Sigmoid colon (tissue), 7 donors: Measurements from ENCODE around the gene UPK3A. TPM values are rescaled to one million over a fixed set of nuclear protein-coding genes. Genes with fewer than 3 reads are reported as not detected.
A peak's percentile ranks its signal among the peaks of the same experiment; 100 is the strongest.

Experiments used
- DNase-seq: peaks from one replicate; pipeline ENCODE4 v3.0.0-alpha.2; 2019
- H3K27ac ChIP-seq, 4 donors: fragments of 200-600 bp; sonication (generic); one replicate each; pipeline ENCODE4 v1.5.1; 2016 to 2019; ENCODE audit warnings: mild to moderate bottlenecking in 1 of 4
- H3K27me3 ChIP-seq, 3 donors: fragments of 200-600 bp; sonication (generic); one replicate each; pipeline ENCODE4 v1.5.1; 2019; ENCODE audit warnings: mild to moderate bottlenecking in 1 of 3
- H3K36me3 ChIP-seq, 4 donors: fragments of 200-600 bp; sonication (generic); one replicate each; pipeline ENCODE4 v1.5.1; 2016 to 2019
- H3K4me1 ChIP-seq, 4 donors: fragments of 200-600 bp; sonication (generic); one replicate each; pipeline ENCODE4 v1.5.1; 2017 to 2019
- H3K4me3 ChIP-seq, 4 donors: fragments of 200-600 bp; sonication (generic); one replicate each; pipeline ENCODE4 v1.5.1; 2017 to 2019; ENCODE audit warnings: mild to moderate bottlenecking in 2 of 4, moderate library complexity in 1 of 4
- H3K9me3 ChIP-seq, 4 donors: fragments of 200-600 bp in 3 of 4; sonication (generic) in 3 of 4; one replicate each; pipeline versions ENCODE4 v1.5.1 to v1.6.1; 2013 to 2019
- EP300 ChIP-seq, 4 donors: sonication (generic); formaldehyde crosslinking; IDR thresholded peaks; one replicate each; pipeline ENCODE4 v1.6.1; 2017; ENCODE audit warnings: antibody characterized with exemption in 4 of 4
- POLR2A ChIP-seq, 2 donors: fragments of 450-650 bp; IDR thresholded peaks; one replicate each; pipeline ENCODE4 v1.6.1; 2016; ENCODE audit warnings: antibody characterized with exemption in 2 of 2, mild to moderate bottlenecking in 2 of 2, moderate library complexity in 2 of 2
- POLR2AphosphoS5 ChIP-seq, 4 donors: sonication (generic); formaldehyde crosslinking; IDR thresholded peaks; one replicate each; pipeline ENCODE4 v1.6.1; 2017; ENCODE audit warnings: antibody characterized with exemption in 4 of 4
- WGBS, 2 donors: extraction: QIAGEN DNeasy Blood & Tissue Kit; methylation state at CpG; one replicate each; pipeline ENCODE4 v1.1.7; 2013; 5-methylcytosine and 5-hydroxymethylcytosine counted together
- intact Hi-C: fragments of 100-400 bp; cut with DNase I; formaldehyde crosslinking; loops from one replicate; pipeline ENCODE4 v1.15.1; 2023
- polyA plus RNA-seq, 3 donors: library from polyadenylated mRNA; stranded (reverse); fragments of 200-250 nt; gene quantifications; one replicate each; pipeline ENCODE4 v1.2.3, GENCODE V29; 2013
- total RNA-seq, 4 donors: library from RNA; depleted of rRNA; stranded (reverse); fragments of >200 nt; gene quantifications; one replicate each; pipeline ENCODE4 v1.1.0, GENCODE V29; 2016
- TF ChIP-seq, protein P1 (sequence below), 4 experiments: fragments of 450-650 bp in 3 of 4; fragments of 200-600 bp in 1 of 4; IDR thresholded peaks; one replicate each; pipeline ENCODE4 v1.5.1; 2016 to 2019; ENCODE audit warnings: antibody characterized with exemption in 4 of 4, mild to moderate bottlenecking in 3 of 4, moderate library complexity in 2 of 4
- donor health status: healthy with polysubstance abuse.
- donor health status: Bipolar disorder and iron deficiency.
- donor health status: healthy.

UPK3A gene
- total and polyA plus RNA-seq, 7 donors, result 0.98 TPM; not detected in 6

GRCh38 chr22:45268958-45269844 lies 15.5 kb upstream of the UPK3A start:
- H3K27ac ChIP-seq, result peak overlapping the region; percentile 46 to 66 (median 60)
- WGBS, 2 donors, result 1 to 3% methylated on average over 55 to 60 of the region's 60 CpGs
- intact Hi-C loops, result loop anchor here (1.0 kb wide), 2 partner anchors 166 to 284 kb away; no protein-coding TSS in a partner anchor
- peaks cover 0 to 30% (median 26%) of the 10 kb centered on the region in 4 donors for H3K4me1 ChIP-seq
- peak overlapping the region; percentile 39 to 61 (median 56) for H3K4me3 ChIP-seq
- H3K27me3 ChIP-seq, result no peaks in the 10 kb centered on the region
- no peak for TF ChIP-seq EP300 (IDR thresholded peaks at IDR 0.05)
- TF ChIP-seq, protein P1, sequence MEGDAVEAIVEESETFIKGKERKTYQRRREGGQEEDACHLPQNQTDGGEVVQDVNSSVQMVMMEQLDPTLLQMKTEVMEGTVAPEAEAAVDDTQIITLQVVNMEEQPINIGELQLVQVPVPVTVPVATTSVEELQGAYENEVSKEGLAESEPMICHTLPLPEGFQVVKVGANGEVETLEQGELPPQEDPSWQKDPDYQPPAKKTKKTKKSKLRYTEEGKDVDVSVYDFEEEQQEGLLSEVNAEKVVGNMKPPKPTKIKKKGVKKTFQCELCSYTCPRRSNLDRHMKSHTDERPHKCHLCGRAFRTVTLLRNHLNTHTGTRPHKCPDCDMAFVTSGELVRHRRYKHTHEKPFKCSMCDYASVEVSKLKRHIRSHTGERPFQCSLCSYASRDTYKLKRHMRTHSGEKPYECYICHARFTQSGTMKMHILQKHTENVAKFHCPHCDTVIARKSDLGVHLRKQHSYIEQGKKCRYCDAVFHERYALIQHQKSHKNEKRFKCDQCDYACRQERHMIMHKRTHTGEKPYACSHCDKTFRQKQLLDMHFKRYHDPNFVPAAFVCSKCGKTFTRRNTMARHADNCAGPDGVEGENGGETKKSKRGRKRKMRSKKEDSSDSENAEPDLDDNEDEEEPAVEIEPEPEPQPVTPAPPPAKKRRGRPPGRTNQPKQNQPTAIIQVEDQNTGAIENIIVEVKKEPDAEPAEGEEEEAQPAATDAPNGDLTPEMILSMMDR (IDR thresholded peaks at IDR 0.05), result peak; percentile 67 to 86 (median 80)
- TF ChIP-seq POLR2AphosphoS5 (IDR thresholded peaks at IDR 0.05), result peak in 2 of 4 donors; percentile 29 to 59
- peak in 1 of 2 donors; percentile 11 for TF ChIP-seq POLR2A (IDR thresholded peaks at IDR 0.05)
- no peaks in the 10 kb centered on the region for H3K36me3 ChIP-seq
- DNase-seq, result peak; percentile 92
- H3K9me3 ChIP-seq, result no peaks in the 10 kb centered on the region

DNA sequence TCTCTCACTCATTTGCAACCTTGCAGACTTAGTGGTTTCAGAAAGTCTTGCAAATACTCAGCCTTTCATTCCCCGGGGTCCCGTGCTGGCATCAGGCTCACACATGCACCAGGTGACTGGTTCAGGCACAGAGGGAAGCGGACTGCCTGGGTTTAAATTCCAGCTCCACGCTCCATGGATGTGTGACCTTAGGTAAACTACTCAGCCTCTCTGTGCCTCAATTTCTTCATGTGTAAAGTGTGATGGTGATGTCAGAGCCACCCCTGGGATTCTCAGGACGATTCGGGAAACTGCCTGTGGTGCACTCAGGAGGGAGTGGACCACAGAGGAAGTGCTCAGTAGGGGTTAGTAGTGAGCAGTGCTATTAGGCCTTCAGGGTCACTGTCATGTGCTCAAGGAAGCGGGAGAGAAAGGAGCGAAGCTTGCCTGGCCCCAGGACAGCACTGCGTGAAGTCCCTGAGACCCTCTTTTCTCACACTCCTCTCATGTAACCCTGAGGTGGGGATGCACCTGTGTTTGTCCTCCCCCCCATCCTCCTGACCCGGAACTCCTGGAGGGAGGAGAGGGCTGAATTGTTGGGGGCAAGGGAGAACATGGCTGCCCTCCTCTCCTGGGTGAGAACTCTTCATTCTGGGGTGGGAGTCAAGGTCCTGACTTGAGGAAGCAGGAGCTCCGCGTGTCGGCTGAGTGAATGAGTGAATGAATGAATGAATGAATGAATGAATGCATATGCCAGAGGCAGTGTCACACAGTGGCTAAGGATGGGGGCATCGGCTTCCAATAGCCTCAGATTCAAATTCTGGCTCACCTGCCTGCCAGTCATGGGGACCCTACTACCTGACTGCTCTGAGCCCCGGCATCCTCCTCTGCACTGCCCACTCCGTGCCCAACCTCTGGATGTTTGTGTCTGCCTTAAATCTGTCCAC lies 14.4 kb upstream of the UPK3A start:
- no peaks in the 10 kb centered on the region for H3K36me3 ChIP-seq
- WGBS, 2 donors, result 79 to 84% methylated on average over 16 of the region's 16 CpGs
- intact Hi-C loops, result loop anchor here (5.0 kb wide), 1 partner anchor 37 kb away; the partner anchor contains the start of gene FAM118A
- H3K4me1 ChIP-seq, result peaks cover 0 to 29% (median 26%) of the 10 kb centered on the region in 4 donors
- no peaks in the 10 kb centered on the region for H3K27me3 ChIP-seq
- TF ChIP-seq, protein P1 (IDR thresholded peaks at IDR 0.05), result no peak
- TF ChIP-seq EP300 (IDR thresholded peaks at IDR 0.05) (no peak), POLR2AphosphoS5 (IDR thresholded peaks at IDR 0.05) (no peak), POLR2A (IDR thresholded peaks at IDR 0.05) (no peak)
- no peak for DNase-seq
- no peak overlapping the region for H3K4me3 ChIP-seq
- no peaks in the 10 kb centered on the region for H3K9me3 ChIP-seq
- peak overlapping the region in 3 of 4 donors; percentile 55 to 73 (median 72) for H3K27ac ChIP-seq

- H3K4me1 ChIP-seq, result peaks cover 0 to 29% (median 26%) of the 10 kb centered on the region in 4 donors
- 63 to 66% methylated on average over 13 of the region's 13 CpGs for WGBS, 2 donors
- H3K27ac ChIP-seq, result peak overlapping the region; percentile 63 to 78 (median 72)
- peak in 3 of 4 donors; percentile 43 to 56 (median 47) for TF ChIP-seq POLR2AphosphoS5 (IDR thresholded peaks at IDR 0.05)
- TF ChIP-seq EP300 (IDR thresholded peaks at IDR 0.05), result peak in 1 of 4 donors; percentile 38
- no peak for TF ChIP-seq POLR2A (IDR thresholded peaks at IDR 0.05)
- no peaks in the 10 kb centered on the region for H3K27me3 ChIP-seq
- intact Hi-C loops, result loop anchor here (5.0 kb wide), 1 partner anchor 36 kb away; the partner anchor contains the start of gene FAM118A
- DNase-seq, result peak; percentile 92
- H3K36me3 ChIP-seq, result no peaks in the 10 kb centered on the region
- H3K9me3 ChIP-seq, result no peaks in the 10 kb centered on the region
- no peak overlapping the region for H3K4me3 ChIP-seq
Measured at GRCh38 chr22:45271667-45272201, 13.0 kb upstream of the UPK3A start.

DNA sequence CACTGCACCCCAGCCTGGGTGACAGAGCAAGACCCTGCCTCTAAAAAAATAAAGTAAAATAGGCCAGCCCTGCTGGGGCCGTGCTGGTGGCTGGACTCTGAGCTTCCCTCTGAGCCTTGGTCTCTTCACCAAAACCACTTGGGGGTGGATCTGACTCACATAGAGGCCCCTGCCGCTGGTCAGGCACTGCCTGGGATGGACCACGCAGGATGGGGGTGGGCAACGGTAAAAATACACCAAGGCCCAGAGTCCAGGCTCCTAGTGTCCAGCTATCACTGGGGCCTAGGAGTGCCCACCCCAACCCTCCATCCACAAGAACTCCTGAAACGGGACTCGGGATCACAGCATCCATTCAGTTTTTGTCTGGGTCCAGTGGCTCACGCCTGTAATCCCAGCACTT lies 12.3 kb upstream of the UPK3A start:
- Histone ChIP-seq H3K27ac (peak overlapping the region; percentile 63 to 78 (median 72)), H3K9me3 (no peaks in the 10 kb centered on the region), H3K4me3 (no peak overlapping the region), H3K36me3 (no peaks in the 10 kb centered on the region), H3K27me3 (no peaks in the 10 kb centered on the region), H3K4me1 (peaks cover 0 to 29% (median 26%) of the 10 kb centered on the region in 4 donors)
- no peak for TF ChIP-seq EP300 (IDR thresholded peaks at IDR 0.05)
- no peak for TF ChIP-seq POLR2A (IDR thresholded peaks at IDR 0.05)
- TF ChIP-seq, protein P1 (IDR thresholded peaks at IDR 0.05), result no peak
- TF ChIP-seq POLR2AphosphoS5 (IDR thresholded peaks at IDR 0.05), result no peak
- no peak for DNase-seq
- 89% methylated on average over 7 of the region's 7 CpGs for WGBS, 2 donors
- intact Hi-C loops, result loop anchor here (5.0 kb wide), 1 partner anchor 35 kb away; the partner anchor contains the start of gene FAM118A
